Type B pancreatic cell (in vitro differentiated cells): Measurements from ENCODE around the gene TBC1D10B. TPM values are rescaled to one million over a fixed set of nuclear protein-coding genes. Genes with fewer than 3 reads are reported as not detected.
"Not testable (repeated sequence)": the region's sequence is repeated elsewhere in the genome, so short reads cannot be mapped to it uniquely, and the experiment has no call there.

Source experiments
- DNase-seq: peaks from one replicate; pipeline ENCODE4 v3.0.0; 2021; ENCODE audit warnings: mixed read lengths; ENCODE audit not compliant: unreplicated experiment; ENCODE audit errors: extremely low spot score
- H3K27ac Mint-ChIP-seq: 2 replicates; pipeline ENCODE4 v1.8.0; 2021; ENCODE audit warnings: mild to moderate bottlenecking, mixed read lengths
- H3K27me3 Mint-ChIP-seq: 2 replicates; pipeline ENCODE4 v1.8.0; 2021; ENCODE audit warnings: mixed read lengths
- H3K36me3 Mint-ChIP-seq: 2 replicates; pipeline ENCODE4 v1.8.0; 2021; ENCODE audit warnings: mixed read lengths
- H3K4me1 Mint-ChIP-seq: one replicate; pipeline ENCODE4 v1.8.0; 2021; ENCODE audit warnings: mixed read lengths; ENCODE audit not compliant: unreplicated experiment
- H3K4me3 Mint-ChIP-seq: 2 replicates; pipeline ENCODE4 v1.8.0; 2021; ENCODE audit warnings: mild to moderate bottlenecking, mixed read lengths
- H3K9me3 Mint-ChIP-seq: 2 replicates; pipeline ENCODE4 v1.8.0; 2021; ENCODE audit warnings: mixed read lengths
- CTCF ChIP-seq: fragments of 200-600 bp; sonication (generic); conservative IDR thresholded peaks from 2 replicates; pipeline ENCODE4 v1.5.0; 2021; ENCODE audit warnings: antibody characterized with exemption, mild to moderate bottlenecking
- total RNA-seq: library from RNA; stranded (reverse); gene quantifications from 2 replicates; pipeline ENCODE4 v1.2.1, GENCODE V29; 2021; ENCODE audit warnings: low replicate concordance

The TBC1D10B gene
- total RNA-seq, 1 donor from 2014 or later: 46.8 TPM

- H3K4me1 Mint-ChIP-seq: no peaks in the 10 kb centered on the region
- H3K27ac Mint-ChIP-seq: no peak overlapping the region
- TF ChIP-seq CTCF: no peak
- no peak for DNase-seq
- H3K4me3 Mint-ChIP-seq: no peak overlapping the region
- H3K27me3 Mint-ChIP-seq: no peaks in the 10 kb centered on the region
- peaks cover 7% of the 10 kb centered on the region for H3K36me3 Mint-ChIP-seq
- H3K9me3 Mint-ChIP-seq: no peaks in the 10 kb centered on the region
These were observed 22.2 kb downstream of the TBC1D10B start for GRCh38 chr16:30348113-30348512.

- H3K9me3 Mint-ChIP-seq: no peaks in the 10 kb centered on the region
- H3K4me3 Mint-ChIP-seq: no peak overlapping the region
- H3K27me3 Mint-ChIP-seq: no peaks in the 10 kb centered on the region
- no peak overlapping the region for H3K27ac Mint-ChIP-seq
- peaks cover 7% of the 10 kb centered on the region for H3K36me3 Mint-ChIP-seq
- H3K4me1 Mint-ChIP-seq: no peaks in the 10 kb centered on the region
- TF ChIP-seq CTCF: no peak
- peak; percentile 10 for DNase-seq
These were observed 24.0 kb downstream of the TBC1D10B start for GRCh38 chr16:30346286-30346685.

- not testable (repeated sequence) for H3K9me3 Mint-ChIP-seq, DNase-seq, H3K27ac Mint-ChIP-seq, H3K27me3 Mint-ChIP-seq, H3K36me3 Mint-ChIP-seq, H3K4me1 Mint-ChIP-seq, H3K4me3 Mint-ChIP-seq
These were observed 26.8 kb downstream of the TBC1D10B start for GRCh38 chr16:30343491-30343820.

GRCh38 chr16:30342751-30343490, 27.4 kb downstream of the TBC1D10B start:
- H3K27ac Mint-ChIP-seq: no peak overlapping the region
- no peaks in the 10 kb centered on the region for H3K36me3 Mint-ChIP-seq
- H3K4me1 Mint-ChIP-seq: no peaks in the 10 kb centered on the region
- TF ChIP-seq CTCF: no peak
- H3K27me3 Mint-ChIP-seq: no peaks in the 10 kb centered on the region
- no peaks in the 10 kb centered on the region for H3K9me3 Mint-ChIP-seq
- no peak for DNase-seq
- H3K4me3 Mint-ChIP-seq: no peak overlapping the region

GRCh38 chr16:30341971-30342370, 28.3 kb downstream of the TBC1D10B start:
- not testable (repeated sequence) for H3K4me3 Mint-ChIP-seq, H3K27me3 Mint-ChIP-seq, H3K4me1 Mint-ChIP-seq, H3K9me3 Mint-ChIP-seq, H3K36me3 Mint-ChIP-seq, H3K27ac Mint-ChIP-seq
- peak; percentile 16 for DNase-seq

GRCh38 chr16:30340621-30341020, 29.7 kb downstream of the TBC1D10B start:
- H3K27ac Mint-ChIP-seq: no peak overlapping the region

GRCh38 chr16:30338715-30339114, 31.6 kb downstream of the TBC1D10B start:
- DNase-seq, H3K4me3 Mint-ChIP-seq, H3K4me1 Mint-ChIP-seq, H3K9me3 Mint-ChIP-seq, H3K27me3 Mint-ChIP-seq, H3K27ac Mint-ChIP-seq, H3K36me3 Mint-ChIP-seq: not testable (repeated sequence)

More at GRCh38 chr16:30340621-30341020, 29.7 kb downstream of the TBC1D10B start:
- no peaks in the 10 kb centered on the region for H3K4me1 Mint-ChIP-seq
- H3K4me3 Mint-ChIP-seq: no peak overlapping the region
- DNase-seq: peak; percentile 13
- no peak for TF ChIP-seq CTCF
- no peaks in the 10 kb centered on the region for H3K27me3 Mint-ChIP-seq
- no peaks in the 10 kb centered on the region for H3K9me3 Mint-ChIP-seq
- H3K36me3 Mint-ChIP-seq: no peaks in the 10 kb centered on the region

GRCh38 chr16:30337964-30338357, 32.3 kb downstream of the TBC1D10B start:
- DNase-seq, H3K4me1 Mint-ChIP-seq: not testable (repeated sequence)

More at GRCh38 chr16:30337964-30338357, 32.3 kb downstream of the TBC1D10B start:
- not testable (repeated sequence) for H3K27ac Mint-ChIP-seq, H3K4me3 Mint-ChIP-seq, H3K9me3 Mint-ChIP-seq, H3K27me3 Mint-ChIP-seq, H3K36me3 Mint-ChIP-seq
